ENCODE results near the gene MNX1. TPM values are rescaled to one million over a fixed set of nuclear protein-coding genes. Genes with fewer than 3 reads are reported as not detected.

Gene MNX1
- total RNA-seq, 2 donors from 2014 or later = 14.3 to 39.6 TPM

DNA sequence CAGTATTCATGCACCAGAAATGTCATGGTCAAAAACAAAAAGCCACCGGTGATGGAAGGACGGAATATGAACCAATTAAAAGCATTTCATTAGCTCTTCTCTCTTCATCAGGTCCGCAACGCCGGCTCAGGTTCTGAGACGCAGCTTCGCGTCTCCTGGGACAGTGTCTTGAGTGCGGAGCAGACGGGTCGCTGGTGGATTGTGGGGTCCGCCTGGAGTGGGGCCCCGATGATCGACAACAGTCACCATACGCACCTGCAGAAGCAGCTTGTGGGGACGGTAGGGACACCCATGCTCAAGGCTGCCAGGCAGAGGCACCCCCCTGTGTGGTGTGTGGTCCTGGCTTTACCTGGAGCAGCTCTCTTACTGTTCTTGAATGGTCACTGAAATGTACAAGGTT, 47.6 kb downstream of the MNX1 start:
- no peak for ATAC-seq
- Histone ChIP-seq H3K9me3 (no peaks in the 10 kb centered on the region), H3K36me3 (replicated peaks in 1 of 2; ENCODE audit: insufficient read depth in 1 of 2, low read depth in 2 of 2) (peaks cover 6 to 62% of the 10 kb centered on the region in 2 donors), H3K4me3 (no peak overlapping the region), H3K4me1 (no peaks in the 10 kb centered on the region), H3K27me3 (no peaks in the 10 kb centered on the region), H3K27ac (no peak overlapping the region)
- DNase-seq = no peak
- TF ChIP-seq POLR2A (IDR thresholded peaks at IDR 0.05) = no peak
- TF ChIP-seq, protein P1, sequence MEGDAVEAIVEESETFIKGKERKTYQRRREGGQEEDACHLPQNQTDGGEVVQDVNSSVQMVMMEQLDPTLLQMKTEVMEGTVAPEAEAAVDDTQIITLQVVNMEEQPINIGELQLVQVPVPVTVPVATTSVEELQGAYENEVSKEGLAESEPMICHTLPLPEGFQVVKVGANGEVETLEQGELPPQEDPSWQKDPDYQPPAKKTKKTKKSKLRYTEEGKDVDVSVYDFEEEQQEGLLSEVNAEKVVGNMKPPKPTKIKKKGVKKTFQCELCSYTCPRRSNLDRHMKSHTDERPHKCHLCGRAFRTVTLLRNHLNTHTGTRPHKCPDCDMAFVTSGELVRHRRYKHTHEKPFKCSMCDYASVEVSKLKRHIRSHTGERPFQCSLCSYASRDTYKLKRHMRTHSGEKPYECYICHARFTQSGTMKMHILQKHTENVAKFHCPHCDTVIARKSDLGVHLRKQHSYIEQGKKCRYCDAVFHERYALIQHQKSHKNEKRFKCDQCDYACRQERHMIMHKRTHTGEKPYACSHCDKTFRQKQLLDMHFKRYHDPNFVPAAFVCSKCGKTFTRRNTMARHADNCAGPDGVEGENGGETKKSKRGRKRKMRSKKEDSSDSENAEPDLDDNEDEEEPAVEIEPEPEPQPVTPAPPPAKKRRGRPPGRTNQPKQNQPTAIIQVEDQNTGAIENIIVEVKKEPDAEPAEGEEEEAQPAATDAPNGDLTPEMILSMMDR (IDR thresholded peaks at IDR 0.05) = no peak
- intact Hi-C loops (cut with DNase I) = no loop called here
- 93 to 95% methylated on average over 16 of the region's 16 CpGs for WGBS, 2 donors

DNA sequence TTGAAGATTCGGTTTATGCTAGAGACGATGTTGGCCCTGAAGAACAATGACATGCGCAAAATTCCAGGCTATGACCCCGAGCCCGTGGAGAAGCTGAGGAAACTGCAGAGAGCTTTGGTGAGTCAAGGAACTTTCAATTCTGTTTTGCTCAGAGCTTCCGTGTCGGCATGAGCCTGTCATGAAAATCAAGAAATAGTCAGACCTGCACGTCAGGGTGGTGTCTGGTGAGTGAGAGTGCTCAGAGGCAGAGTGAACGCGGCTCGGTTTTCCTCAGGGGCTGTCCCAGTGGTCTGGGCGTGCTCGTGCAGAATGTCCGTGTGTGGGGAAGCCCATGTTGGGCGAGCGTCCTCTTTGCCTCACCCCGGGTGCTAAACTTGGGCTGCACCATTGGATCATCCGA, 48.3 kb downstream of the MNX1 start:
- DNase-seq = no peak
- no peak for ATAC-seq
- WGBS, 2 donors = 93 to 94% methylated on average over 11 to 18 of the region's 18 CpGs
- Histone ChIP-seq H3K27ac (no peak overlapping the region), H3K9me3 (no peaks in the 10 kb centered on the region), H3K4me1 (no peaks in the 10 kb centered on the region), H3K27me3 (no peaks in the 10 kb centered on the region), H3K4me3 (no peak overlapping the region), H3K36me3 (replicated peaks in 1 of 2; ENCODE audit: insufficient read depth in 1 of 2, low read depth in 2 of 2) (peaks cover 6 to 60% of the 10 kb centered on the region in 2 donors)
- no peak for TF ChIP-seq POLR2A (IDR thresholded peaks at IDR 0.05)
- TF ChIP-seq, protein P1 (IDR thresholded peaks at IDR 0.05) = no peak
- intact Hi-C loops (cut with DNase I) = no loop called here

DNA sequence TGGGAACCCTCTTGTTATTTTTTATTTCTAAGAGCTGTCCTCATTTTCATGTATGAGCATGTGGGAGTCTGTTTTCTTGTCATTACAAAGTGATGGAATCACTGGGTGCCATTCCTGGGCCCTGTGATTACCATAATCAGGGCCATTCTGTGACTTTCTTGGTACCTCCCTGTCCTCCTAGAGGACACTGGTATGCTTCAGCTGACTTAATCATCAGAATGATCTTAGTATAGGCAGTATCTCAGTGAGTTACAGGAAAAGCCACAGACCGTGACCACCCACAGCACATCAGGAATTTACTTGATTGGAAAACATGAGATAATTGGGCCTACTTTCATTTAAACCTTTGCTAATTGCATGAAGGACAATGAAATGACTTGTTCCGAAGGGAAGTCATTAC, 53.7 kb downstream of the MNX1 start:
- H3K4me1 ChIP-seq = peaks cover 8% of the 10 kb centered on the region
- DNase-seq = no peak
- ATAC-seq = no peak
- H3K4me3 ChIP-seq = no peak overlapping the region
- peaks cover 0 to 55% of the 10 kb centered on the region in 2 donors for H3K36me3 ChIP-seq (replicated peaks in 1 of 2; ENCODE audit: insufficient read depth in 1 of 2, low read depth in 2 of 2)
- H3K9me3 ChIP-seq = no peaks in the 10 kb centered on the region
- intact Hi-C loops (cut with DNase I) = no loop called here
- TF ChIP-seq POLR2A (IDR thresholded peaks at IDR 0.05) = no peak
- TF ChIP-seq, protein P1 (IDR thresholded peaks at IDR 0.05) = no peak
- H3K27ac ChIP-seq = no peak overlapping the region
- WGBS, 2 donors = 97 to 98% methylated on average over 2 of the region's 2 CpGs
- H3K27me3 ChIP-seq = no peaks in the 10 kb centered on the region

DNA sequence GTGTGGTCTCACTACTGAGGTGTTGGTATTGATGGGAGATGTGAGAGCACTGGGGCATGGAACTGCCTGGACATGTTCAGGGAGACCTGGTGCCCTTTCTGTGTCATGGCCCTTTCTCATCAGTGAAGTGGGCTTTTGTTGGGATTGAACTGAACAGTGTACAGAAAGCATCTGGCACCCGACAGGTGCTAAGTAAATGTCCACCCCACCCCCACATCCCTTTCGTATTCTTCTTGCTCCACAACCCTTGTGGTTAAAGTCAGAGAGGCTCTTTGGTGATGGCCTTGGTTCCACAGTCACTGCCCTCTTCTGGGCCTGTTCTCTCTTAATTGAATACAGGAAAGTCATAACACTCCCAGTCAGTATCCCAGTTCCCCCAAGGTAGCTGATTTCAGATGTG, 55.5 kb downstream of the MNX1 start:
- Histone ChIP-seq H3K9me3 (no peaks in the 10 kb centered on the region), H3K27me3 (no peaks in the 10 kb centered on the region), H3K36me3 (replicated peaks in 1 of 2; ENCODE audit: insufficient read depth in 1 of 2, low read depth in 2 of 2) (peaks cover 0 to 47% of the 10 kb centered on the region in 2 donors), H3K4me3 (no peak overlapping the region), H3K4me1 (peaks cover 24% of the 10 kb centered on the region), H3K27ac (no peak overlapping the region)
- intact Hi-C loops (cut with DNase I) = no loop called here
- DNase-seq (no peak), ATAC-seq (no peak)
- TF ChIP-seq POLR2A (IDR thresholded peaks at IDR 0.05) = no peak
- TF ChIP-seq, protein P1 (IDR thresholded peaks at IDR 0.05) = no peak
- WGBS, 2 donors = 88 to 97% methylated on average over 2 of the region's 2 CpGs

Other genes with a start within 250 kb of the MNX1 start
- gene LMBR1, start 117.5 kb downstream of the MNX1 start, total RNA-seq = 10 to 100 TPM; 23.4 to 54.0 TPM
- gene NOM1, start 61.0 kb downstream of the MNX1 start, total RNA-seq = 10 to 100 TPM; 23.1 to 28.0 TPM
- 10 to 100 TPM; 35.8 to 35.9 TPM for gene UBE3C, start 128.3 kb upstream of the MNX1 start, total RNA-seq

Data from body of pancreas (tissue), 4 donors.